HG03469 (cell line): ENCODE measurements around the gene WTAP.
A peak's percentile ranks its signal among the peaks of the same experiment; 100 is the strongest.
"Not testable (repeated sequence)": the region's sequence is repeated elsewhere in the genome, so short reads cannot be mapped to it uniquely, and the experiment has no call there.

Experiments
- ATAC-seq: cut with Tn5 transposase; IDR thresholded peaks from one replicate; pipeline ENCODE4 v1.9.1; 2021; ENCODE audit warnings: mild to moderate bottlenecking, moderate library complexity, moderate number of reproducible peaks; ENCODE audit not compliant: unreplicated experiment

Gene WTAP

DNA sequence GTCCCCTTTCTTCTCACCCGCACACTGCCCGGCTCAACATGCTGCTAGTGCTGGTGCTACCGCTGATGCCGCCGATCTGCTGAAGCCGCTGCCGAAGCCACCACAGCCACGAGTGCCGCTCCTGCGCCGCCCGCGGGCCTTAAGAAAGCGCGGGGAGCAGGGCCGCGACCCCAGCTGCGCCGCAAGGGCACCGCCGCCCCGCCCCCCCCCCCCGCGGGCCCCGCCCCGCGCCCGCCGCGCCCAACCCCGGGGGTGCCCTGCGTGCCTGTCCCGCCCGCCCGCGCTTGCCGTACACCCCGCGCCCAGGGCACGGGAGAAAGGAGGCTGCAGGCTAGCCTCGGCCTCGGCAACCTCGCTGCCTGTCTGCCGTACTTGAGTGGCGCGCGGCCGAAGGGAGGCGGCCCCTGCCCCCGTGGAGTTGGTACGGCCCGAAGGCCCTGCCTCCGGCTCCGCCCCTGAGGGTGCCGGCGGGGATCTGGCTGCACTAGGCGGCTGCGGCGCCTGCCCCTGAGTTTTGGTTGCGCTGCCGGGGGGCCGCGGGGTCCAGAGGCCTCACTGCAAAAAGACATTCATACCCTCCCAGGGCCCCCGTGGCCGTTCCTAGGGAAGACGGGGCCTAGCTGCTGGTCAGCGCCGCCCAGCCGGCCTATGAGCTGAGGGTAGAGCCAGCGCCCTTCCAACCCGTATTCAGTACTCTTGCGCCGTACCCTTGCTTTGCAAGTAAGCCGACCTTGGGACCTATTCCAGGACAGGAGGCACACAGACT is 34.0 kb upstream of the WTAP start, which contains the start of gene SOD2:
SOD2 (minus strand) TSS at position 114 of the 766 bp plus-strand sequence; CDS start at position 40, 74 bp downstream.
- ATAC-seq = peak; percentile 73

- no peak for ATAC-seq
Observed at GRCh38 chr6:159693894-159694545, 33.3 kb upstream of the WTAP start.

- no peak for ATAC-seq
Observed at GRCh38 chr6:159695984-159696383, 31.3 kb upstream of the WTAP start.

DNA sequence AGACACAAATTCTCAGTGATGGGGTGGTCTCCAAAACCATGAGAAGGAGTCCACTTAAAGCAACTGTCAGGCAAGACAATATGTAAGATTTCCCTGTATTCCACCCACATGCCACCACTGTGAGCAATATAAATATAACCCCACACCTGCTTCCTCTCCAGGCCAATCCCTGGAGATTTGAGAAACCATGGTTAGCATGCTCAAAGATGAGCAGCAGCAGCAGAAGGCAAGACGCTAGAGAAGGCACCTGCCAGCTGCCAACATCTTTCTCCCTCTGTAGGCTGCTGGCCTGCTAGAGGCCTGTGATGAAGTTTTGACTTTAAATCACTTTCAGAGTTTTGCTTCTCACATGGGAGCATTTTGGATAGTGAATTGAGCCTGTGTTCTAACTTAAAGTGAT is 26.3 kb upstream of the WTAP start:
- no peak for ATAC-seq

GRCh38 chr6:159701413-159701999 is 25.8 kb upstream of the WTAP start:
- no peak for ATAC-seq

GRCh38 chr6:159710603-159711002 is 16.7 kb upstream of the WTAP start:
- ATAC-seq = not testable (repeated sequence)

GRCh38 chr6:159712389-159712788 is 14.9 kb upstream of the WTAP start:
- not testable (repeated sequence) for ATAC-seq

DNA sequence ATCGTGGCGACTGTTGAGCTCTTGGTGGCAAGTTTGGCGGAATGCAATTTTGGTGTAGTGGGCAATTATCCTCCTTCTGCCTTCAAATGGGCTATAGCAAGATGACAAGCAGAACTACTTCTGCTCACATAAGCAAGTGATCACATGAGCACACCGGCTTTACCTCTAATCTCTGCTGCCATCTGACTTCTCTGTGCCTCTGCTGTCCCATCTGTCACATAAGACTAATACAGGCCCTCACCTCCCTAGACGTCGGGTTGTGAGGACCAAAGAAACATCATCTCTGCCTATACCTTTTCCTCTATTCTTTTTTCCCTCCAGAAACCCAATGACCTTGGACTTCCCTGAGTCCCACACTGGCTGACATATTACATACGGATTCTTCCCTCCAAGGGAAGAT is 13.3 kb upstream of the WTAP start:
- no peak for ATAC-seq

GRCh38 chr6:159714404-159714803 is 12.9 kb upstream of the WTAP start:
- ATAC-seq = no peak

DNA sequence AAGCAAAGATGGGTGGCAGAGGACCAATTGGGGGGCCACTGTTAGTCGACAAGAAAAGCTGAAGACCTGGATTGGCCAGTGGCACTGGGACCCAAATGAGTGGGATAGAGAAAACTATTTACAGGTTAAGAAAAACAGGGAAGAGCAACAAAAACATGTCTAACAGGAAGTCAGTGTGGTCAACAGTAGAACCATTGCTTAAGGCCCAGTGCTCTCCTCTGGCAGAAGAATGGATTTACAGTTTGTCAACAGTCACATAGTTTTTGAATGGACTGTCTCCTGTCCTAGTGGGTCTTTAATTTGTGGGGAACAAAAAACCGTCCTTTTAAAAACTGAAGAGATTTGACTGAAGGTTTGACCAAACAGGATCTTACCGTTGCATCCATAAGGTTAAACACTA is 12.1 kb upstream of the WTAP start:
- no peak for ATAC-seq

- no peak for ATAC-seq
Observed at GRCh38 chr6:159715605-159716004, 11.7 kb upstream of the WTAP start.

GRCh38 chr6:159716247-159717096 is 10.8 kb upstream of the WTAP start:
- no peak for ATAC-seq

- ATAC-seq = no peak
Observed at GRCh38 chr6:159718634-159719033, 8.7 kb upstream of the WTAP start.

DNA sequence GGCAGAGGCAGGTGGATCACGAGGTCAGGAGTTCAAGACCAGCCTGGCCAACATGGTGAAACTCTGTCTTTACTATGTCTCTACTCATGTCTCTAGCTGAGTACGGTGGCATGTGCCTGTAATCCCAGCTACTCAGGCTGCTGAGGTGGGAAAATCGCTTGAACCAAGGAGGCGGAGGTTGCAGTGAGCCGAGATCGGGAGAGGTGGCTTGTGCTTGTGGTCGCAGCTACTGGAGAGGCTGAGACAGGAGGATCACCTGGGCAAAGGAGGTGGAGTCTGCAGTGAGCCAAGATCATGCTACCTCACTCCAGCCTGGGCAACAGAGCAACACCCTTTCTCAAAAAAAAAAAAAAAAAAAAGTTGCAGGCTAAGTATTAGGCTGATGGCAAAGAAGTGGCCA is 8.0 kb upstream of the WTAP start:
- ATAC-seq = no peak

GRCh38 chr6:159720708-159721107 is 6.6 kb upstream of the WTAP start:
- ATAC-seq = no peak

- ATAC-seq = not testable (repeated sequence)
Observed at GRCh38 chr6:159721981-159722380, 5.3 kb upstream of the WTAP start.

GRCh38 chr6:159722655-159723054 is 4.7 kb upstream of the WTAP start:
- no peak for ATAC-seq

- ATAC-seq = no peak
Observed at GRCh38 chr6:159723259-159723658, 4.0 kb upstream of the WTAP start.

DNA sequence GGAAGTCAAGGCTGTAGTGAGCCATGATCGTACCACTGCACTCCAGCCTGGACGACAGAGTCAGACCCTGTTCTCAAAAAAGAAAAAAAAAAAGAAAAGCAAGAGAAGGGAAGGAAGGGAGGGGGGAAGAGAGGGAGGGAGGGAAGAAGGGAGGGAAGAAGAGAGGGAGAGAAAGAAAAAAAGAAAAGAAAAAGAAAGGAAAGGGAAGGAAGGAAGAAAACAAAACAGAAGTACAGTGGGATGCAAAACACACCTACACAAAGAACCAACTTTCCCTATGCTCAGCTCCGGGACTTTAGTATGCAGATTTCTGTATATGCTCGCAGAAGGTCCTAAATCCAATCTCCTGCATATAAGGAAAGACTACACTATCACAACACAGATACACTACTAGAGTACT is 2.5 kb upstream of the WTAP start:
- no peak for ATAC-seq

DNA sequence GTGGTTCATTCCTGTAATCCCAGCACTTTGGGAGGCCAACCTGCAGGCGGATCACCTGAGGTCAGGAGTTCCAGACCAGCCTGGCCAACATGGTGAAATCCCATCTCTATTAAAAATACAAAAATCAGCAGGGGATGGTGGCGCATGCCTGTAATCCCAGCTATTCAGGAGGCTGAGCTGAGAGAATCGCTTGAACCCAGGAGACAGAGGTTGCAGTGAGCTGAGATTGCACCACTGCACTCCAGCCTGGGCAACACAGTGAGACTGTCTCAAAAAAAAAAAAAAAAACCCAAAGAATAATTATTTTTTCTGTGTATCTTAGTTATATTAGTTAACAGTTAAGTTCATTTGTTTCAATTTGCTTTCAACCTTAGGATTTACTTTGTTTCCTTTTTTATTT is 2.1 kb upstream of the WTAP start:
- not testable (repeated sequence) for ATAC-seq

DNA sequence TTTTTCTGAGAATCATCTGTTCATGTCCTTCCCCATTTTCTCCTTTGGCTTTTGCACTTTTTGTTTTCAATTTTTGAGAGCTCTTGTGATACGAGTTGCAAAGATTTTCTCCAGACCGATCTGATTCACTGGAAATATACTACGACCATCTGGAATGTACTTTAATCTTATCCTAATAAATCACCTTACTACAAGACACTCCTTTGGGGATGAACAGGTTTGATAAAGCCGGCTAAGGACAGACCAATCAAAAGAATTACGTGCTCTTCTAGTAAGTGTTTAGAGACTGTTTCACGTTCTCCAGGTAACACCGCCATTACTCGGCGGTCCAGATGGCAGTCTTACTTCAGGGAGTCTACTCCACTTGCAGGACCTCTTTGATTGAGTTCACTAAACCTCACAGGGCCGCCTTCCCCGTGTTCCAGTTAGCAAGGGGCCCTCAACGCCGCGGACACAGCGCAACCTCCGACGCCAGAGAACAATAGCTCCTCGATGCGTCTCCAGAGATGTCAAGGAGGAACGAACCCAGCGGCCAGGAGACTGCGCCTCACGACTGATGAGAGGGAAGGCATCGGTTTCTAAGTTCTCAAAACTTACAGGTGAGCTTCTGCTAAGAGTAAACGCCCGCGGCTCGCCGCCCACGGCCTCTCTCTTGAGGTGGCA is 920 bp upstream of the WTAP start:
- no peak for ATAC-seq
